Esophagus squamous epithelium (tissue), 4 donors: Measurements from ENCODE around the gene CPO.

Experiments used
- CTCF ChIP-seq, 6 experiments: fragments of 450-650 bp in 4 of 6; fragments of 200-600 bp in 2 of 6; sonication (generic) in 2 of 6; IDR thresholded peaks; one replicate each; pipeline ENCODE4 v1.5.1; 2016 to 2019; ENCODE audit warnings: antibody characterized with exemption in 6 of 6, mild to moderate bottlenecking in 4 of 6, moderate library complexity in 4 of 6
- POLR2A ChIP-seq, 4 donors: fragments of 450-650 bp; IDR thresholded peaks; one replicate each; pipeline ENCODE4 v1.6.1; 2017; ENCODE audit warnings: antibody characterized with exemption in 4 of 4, mild to moderate bottlenecking in 4 of 4, moderate library complexity in 3 of 4

DNA sequence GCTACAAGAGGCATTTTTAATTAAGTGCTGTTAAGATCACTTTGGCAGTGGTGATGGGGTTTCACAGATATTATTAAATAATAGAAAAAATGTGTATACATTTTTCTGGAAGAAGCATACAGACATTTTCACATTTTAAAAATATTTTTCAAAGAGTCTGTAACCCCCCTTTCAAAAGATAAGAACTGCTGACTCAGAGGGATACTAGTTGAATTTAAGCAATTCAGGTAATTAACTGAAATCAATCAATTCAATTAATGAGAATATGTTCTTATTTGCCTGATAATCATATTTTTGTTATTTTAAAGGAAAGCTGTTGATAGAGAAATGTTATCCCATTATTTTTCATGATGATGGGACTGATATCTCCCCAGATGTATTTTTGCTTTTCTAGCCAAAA is 41.1 kb downstream of the CPO start:
- TF ChIP-seq CTCF (IDR thresholded peaks at IDR 0.05) (no peak), POLR2A (IDR thresholded peaks at IDR 0.05) (no peak)
